HEK293 (cell line): ENCODE results near the gene GPHN.

Experiments used
- CTCF ChIA-PET: fragments of 350-600 bp; formaldehyde crosslinking; extraction: SDS; loops from one replicate; lab custom pipeline; 2021; ENCODE audit warnings: antibody characterized with exemption; lab: Yijun Ruan, JAX
- POLR2A ChIA-PET: fragments of 300-600 bp; formaldehyde crosslinking; extraction: SDS; loops from one replicate; lab custom pipeline; 2020; ENCODE audit warnings: antibody characterized with exemption, inconsistent platforms; lab: Yijun Ruan, JAX
- H3K27ac ChIP-seq: fragments of 200-500 bp; sonication (Bioruptor generic); 2 replicates; pipeline ENCODE4 v1.5.1; 2014; ENCODE audit warnings: low read depth, low read length, control low read depth, inconsistent platforms; ENCODE audit errors: extremely low read depth
- H3K36me3 ChIP-seq, 2 experiments: fragments of 200-500 bp in 1 of 2; sonication (Bioruptor generic) in 1 of 2; 1 replicate in 1 of 2; 2 replicates in 1 of 2; pipeline ENCODE4 v1.5.1; 2014 to 2017; ENCODE audit warnings: inconsistent platforms in 2 of 2, low read length in 2 of 2; ENCODE audit not compliant: control insufficient read depth in 2 of 2, insufficient read depth in 1 of 2
- H3K4me1 ChIP-seq: fragments of 200-500 bp; sonication (Bioruptor generic); 2 replicates; pipeline ENCODE4 v1.5.1; 2014; ENCODE audit warnings: mild to moderate bottlenecking, low read length, inconsistent platforms; ENCODE audit not compliant: control insufficient read depth, insufficient read depth
- H3K4me3 ChIP-seq: 2 replicates; pipeline ENCODE4 v1.5.1; 2011; ENCODE audit warnings: low read depth, mild to moderate bottlenecking, control low read depth, low read length, moderate library complexity
- H3K9me3 ChIP-seq: fragments of 200-500 bp; sonication (Bioruptor generic); 2 replicates; pipeline ENCODE4 v1.5.1; 2014; ENCODE audit warnings: low read depth, low read length, inconsistent platforms; ENCODE audit not compliant: control insufficient read depth, insufficient read depth
- FEZF1 ChIP-seq: fragments of 450-650 bp; formaldehyde crosslinking; IDR thresholded peaks from 2 replicates; pipeline ENCODE4 v1.5.1; 2016; ENCODE audit warnings: missing biosample characterization, missing genetic modification characterization
- HOXA7 ChIP-seq: sonication (generic); formaldehyde crosslinking; IDR thresholded peaks from 2 replicates; pipeline ENCODE4 v1.8.1; 2022; ENCODE audit warnings: missing genetic modification reagents, borderline replicate concordance
- OVOL3 ChIP-seq: fragments of 450-650 bp; formaldehyde crosslinking; IDR thresholded peaks from 2 replicates; pipeline ENCODE4 v1.5.1; 2016; ENCODE audit warnings: missing biosample characterization, missing genetic modification characterization
- SCRT1 ChIP-seq: fragments of 450-650 bp; formaldehyde crosslinking; IDR thresholded peaks from 2 replicates; pipeline ENCODE4 v1.5.1; 2016; ENCODE audit warnings: missing biosample characterization, missing genetic modification characterization, borderline replicate concordance
- TCF7L2 ChIP-seq: IDR thresholded peaks from 2 replicates; pipeline ENCODE4 v1.6.1; 2011; ENCODE audit warnings: low read depth, mild to moderate bottlenecking, inconsistent platforms, low read length, moderate library complexity, borderline replicate concordance
- ZBTB1 ChIP-seq: fragments of 450-650 bp; formaldehyde crosslinking; IDR thresholded peaks from 2 replicates; pipeline ENCODE4 v1.5.1; 2016; ENCODE audit warnings: missing biosample characterization, missing genetic modification characterization
- ZBTB21 ChIP-seq: fragments of 450-650 bp; formaldehyde crosslinking; IDR thresholded peaks from 2 replicates; pipeline ENCODE4 v1.5.1; 2017; ENCODE audit warnings: missing biosample characterization, missing genetic modification characterization
- ZBTB7A ChIP-seq: fragments of 450-650 bp; formaldehyde crosslinking; IDR thresholded peaks from 2 replicates; pipeline ENCODE4 v1.5.1; 2016; ENCODE audit warnings: low read depth, missing biosample characterization, missing genetic modification characterization
- ZEB2 ChIP-seq: fragments of 450-650 bp; formaldehyde crosslinking; IDR thresholded peaks from 2 replicates; pipeline ENCODE4 v1.5.1; 2016; ENCODE audit warnings: missing biosample characterization, missing genetic modification characterization
- ZFP3 ChIP-seq: fragments of 450-650 bp; formaldehyde crosslinking; IDR thresholded peaks from 2 replicates; pipeline ENCODE4 v1.5.1; 2016; ENCODE audit warnings: low read depth, missing biosample characterization, missing genetic modification characterization
- ZNF155 ChIP-seq: fragments of 450-650 bp; formaldehyde crosslinking; IDR thresholded peaks from 2 replicates; pipeline ENCODE4 v1.5.1; 2016; ENCODE audit warnings: missing biosample characterization, missing genetic modification characterization
- ZNF157 ChIP-seq: fragments of 450-650 bp; formaldehyde crosslinking; IDR thresholded peaks from 2 replicates; pipeline ENCODE4 v1.5.1; 2016; ENCODE audit warnings: missing biosample characterization, missing genetic modification characterization
- ZNF211 ChIP-seq: fragments of 450-650 bp; formaldehyde crosslinking; IDR thresholded peaks from 2 replicates; pipeline ENCODE4 v1.5.1; 2016; ENCODE audit warnings: low read depth, missing biosample characterization, missing genetic modification characterization
- ZNF214 ChIP-seq: fragments of 450-650 bp; formaldehyde crosslinking; IDR thresholded peaks from 2 replicates; pipeline ENCODE4 v1.5.1; 2017; ENCODE audit warnings: missing biosample characterization, mild to moderate bottlenecking, missing genetic modification characterization, borderline replicate concordance
- ZNF24 ChIP-seq: fragments of 450-650 bp; formaldehyde crosslinking; IDR thresholded peaks from 2 replicates; pipeline ENCODE4 v1.5.1; 2016; ENCODE audit warnings: missing biosample characterization, missing genetic modification characterization
- ZNF274 ChIP-seq, 2 experiments: fragments of 200-500 bp in 1 of 2; fragments of 450-650 bp in 1 of 2; sonication (Bioruptor generic) in 1 of 2; formaldehyde crosslinking in 1 of 2; IDR thresholded peaks; 2 replicates each; pipeline versions ENCODE4 v1.5.1 to v1.6.1; 2014 to 2016; ENCODE audit warnings: borderline replicate concordance in 1 of 2, inconsistent platforms in 1 of 2, low read length in 1 of 2, missing biosample characterization in 1 of 2, missing genetic modification characterization in 1 of 2
- ZNF324 ChIP-seq: fragments of 450-650 bp; formaldehyde crosslinking; IDR thresholded peaks from 2 replicates; pipeline ENCODE4 v1.5.1; 2016; ENCODE audit warnings: missing biosample characterization, missing genetic modification characterization
- ZNF354C ChIP-seq: fragments of 450-650 bp; formaldehyde crosslinking; IDR thresholded peaks from 2 replicates; pipeline ENCODE4 v1.5.1; 2016; ENCODE audit warnings: missing biosample characterization, missing genetic modification characterization, low read depth, borderline replicate concordance
- ZNF394 ChIP-seq: fragments of 450-650 bp; formaldehyde crosslinking; IDR thresholded peaks from 2 replicates; pipeline ENCODE4 v1.5.1; 2016; ENCODE audit warnings: missing biosample characterization, missing genetic modification characterization, mild to moderate bottlenecking, moderate library complexity, borderline replicate concordance
- ZNF48 ChIP-seq: fragments of 450-650 bp; formaldehyde crosslinking; IDR thresholded peaks from 2 replicates; pipeline ENCODE4 v1.5.1; 2016; ENCODE audit warnings: missing biosample characterization, missing genetic modification characterization
- ZNF548 ChIP-seq: fragments of 450-650 bp; formaldehyde crosslinking; IDR thresholded peaks from 2 replicates; pipeline ENCODE4 v1.5.1; 2016; ENCODE audit warnings: missing biosample characterization, missing genetic modification characterization
- ZNF571 ChIP-seq: fragments of 450-650 bp; formaldehyde crosslinking; IDR thresholded peaks from 2 replicates; pipeline ENCODE4 v1.5.0; 2017; ENCODE audit warnings: missing biosample characterization, missing genetic modification characterization
- ZNF777 ChIP-seq: fragments of 450-650 bp; formaldehyde crosslinking; IDR thresholded peaks from 2 replicates; pipeline ENCODE4 v1.5.1; 2017; ENCODE audit warnings: missing biosample characterization, missing genetic modification characterization, borderline replicate concordance
- ZSCAN18 ChIP-seq: fragments of 450-650 bp; formaldehyde crosslinking; IDR thresholded peaks from 2 replicates; pipeline ENCODE4 v1.5.1; 2016; ENCODE audit warnings: missing biosample characterization, missing genetic modification characterization
- ZSCAN23 ChIP-seq: fragments of 450-650 bp; formaldehyde crosslinking; IDR thresholded peaks from 2 replicates; pipeline ENCODE4 v1.5.1; 2016; ENCODE audit warnings: missing biosample characterization, missing genetic modification characterization
- ZSCAN30 ChIP-seq: fragments of 450-650 bp; IDR thresholded peaks from 2 replicates; pipeline ENCODE4 v1.5.1; 2018; ENCODE audit warnings: missing biosample characterization, mild to moderate bottlenecking, missing genetic modification characterization, moderate library complexity
- TF ChIP-seq, protein P1 (sequence below): fragments of 450-650 bp; formaldehyde crosslinking; optimal IDR thresholded peaks from 2 replicates; pipeline ENCODE3; 2016; ENCODE audit warnings: missing biosample characterization, mild to moderate bottlenecking, missing genetic modification characterization
- TF ChIP-seq, protein P2 (sequence below): fragments of 450-650 bp; formaldehyde crosslinking; IDR thresholded peaks from 2 replicates; pipeline ENCODE4 v1.5.1; 2017; ENCODE audit warnings: missing biosample characterization, missing genetic modification characterization
- TF ChIP-seq, protein P3 (sequence below): fragments of 450-650 bp; formaldehyde crosslinking; IDR thresholded peaks from 2 replicates; pipeline ENCODE4 v1.5.1; 2016; ENCODE audit warnings: missing biosample characterization, missing genetic modification characterization

Gene GPHN

GRCh38 chr14:66992776-66993175, 484.8 kb downstream of the GPHN start:
- ChIA-PET POLR2A (no interaction called here), CTCF (interaction anchor here (0.7 kb wide), 1 partner anchor 148 kb away, joined by 3 read pairs; no protein-coding TSS in a partner anchor)
- Histone ChIP-seq H3K27ac (no peak overlapping the region), H3K4me3 (no peak overlapping the region), H3K9me3 (no peaks in the 10 kb centered on the region), H3K36me3 (no peaks in the 10 kb centered on the region), H3K4me1 (no peaks in the 10 kb centered on the region)
- TF ChIP-seq ZNF324 (tag by site-specific recombination): no peak
- no peak for TF ChIP-seq ZNF394
- TF ChIP-seq FEZF1 (tag by site-specific recombination): no peak
- no peak for TF ChIP-seq ZNF354C
- no peak for TF ChIP-seq ZFP3 (tag by site-specific recombination)
- TF ChIP-seq ZBTB7A (tag by site-specific recombination): no peak
- no peak for TF ChIP-seq SCRT1
- TF ChIP-seq OVOL3: no peak
- TF ChIP-seq ZNF571 (tag by site-specific recombination): no peak
- TF ChIP-seq ZSCAN30 (tag by site-specific recombination): no peak
- TF ChIP-seq, protein P1, sequence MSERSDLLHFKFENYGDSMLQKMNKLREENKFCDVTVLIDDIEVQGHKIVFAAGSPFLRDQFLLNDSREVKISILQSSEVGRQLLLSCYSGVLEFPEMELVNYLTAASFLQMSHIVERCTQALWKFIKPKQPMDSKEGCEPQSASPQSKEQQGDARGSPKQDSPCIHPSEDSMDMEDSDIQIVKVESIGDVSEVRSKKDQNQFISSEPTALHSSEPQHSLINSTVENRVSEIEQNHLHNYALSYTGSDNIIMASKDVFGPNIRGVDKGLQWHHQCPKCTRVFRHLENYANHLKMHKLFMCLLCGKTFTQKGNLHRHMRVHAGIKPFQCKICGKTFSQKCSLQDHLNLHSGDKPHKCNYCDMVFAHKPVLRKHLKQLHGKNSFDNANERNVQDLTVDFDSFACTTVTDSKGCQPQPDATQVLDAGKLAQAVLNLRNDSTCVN (tag by site-specific recombination): no peak

DNA sequence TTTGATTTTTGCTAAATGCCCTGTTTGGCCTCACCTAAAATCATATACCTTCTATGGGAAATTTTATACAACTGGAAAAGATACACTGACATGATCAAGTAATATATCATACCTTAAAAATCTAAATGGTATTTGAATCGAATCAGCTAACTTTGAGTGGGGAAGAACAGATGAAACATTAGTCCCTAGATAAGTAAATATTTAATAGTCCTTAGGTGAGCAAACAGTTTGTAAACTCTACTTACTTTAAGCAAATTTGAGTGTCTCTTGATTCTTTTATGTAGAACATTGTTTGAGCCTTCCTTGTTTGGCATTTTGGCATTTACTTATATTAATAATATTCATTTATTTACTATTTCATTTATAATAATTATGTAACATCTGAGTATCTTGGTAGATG, 485.6 kb downstream of the GPHN start:
- Histone ChIP-seq H3K27ac (no peak overlapping the region), H3K9me3 (no peaks in the 10 kb centered on the region), H3K4me3 (no peak overlapping the region), H3K4me1 (no peaks in the 10 kb centered on the region), H3K36me3 (no peaks in the 10 kb centered on the region)
- ChIA-PET POLR2A (no interaction called here), CTCF (no interaction called here)
- no peak for TF ChIP-seq ZEB2 (tag by site-specific recombination)
- TF ChIP-seq ZSCAN18: no peak
- no peak for TF ChIP-seq ZNF24 (tag by site-specific recombination)
- no peak for TF ChIP-seq ZNF571 (tag by site-specific recombination)
- TF ChIP-seq ZNF48 (tag by site-specific recombination): no peak
- TF ChIP-seq ZBTB1 (tag by site-specific recombination): no peak
- TF ChIP-seq ZNF155 (tag by site-specific recombination): no peak

DNA sequence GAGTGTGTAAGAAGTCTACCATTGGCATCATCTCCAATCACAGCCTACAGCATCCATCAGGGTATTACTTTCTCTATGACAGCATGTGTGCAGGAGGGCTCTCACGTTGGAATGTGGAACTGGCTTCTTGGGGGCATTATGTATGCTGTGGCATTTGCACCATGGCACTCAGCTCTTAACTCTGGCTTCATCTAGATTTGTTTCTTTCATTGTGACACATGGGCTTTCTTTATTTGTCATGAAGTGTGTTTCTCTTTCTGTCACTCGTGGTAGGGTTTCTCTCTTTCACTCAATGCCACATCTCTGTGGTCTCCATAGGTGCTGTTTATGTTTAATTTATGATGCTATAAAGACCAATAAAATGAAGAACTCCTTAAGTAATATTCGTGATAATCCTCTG, 490.1 kb downstream of the GPHN start:
- Histone ChIP-seq H3K4me3 (no peak overlapping the region), H3K4me1 (no peaks in the 10 kb centered on the region), H3K36me3 (no peaks in the 10 kb centered on the region), H3K27ac (no peak overlapping the region), H3K9me3 (no peaks in the 10 kb centered on the region)
- POLR2A ChIA-PET: no interaction called here
- CTCF ChIA-PET: no interaction called here
- TF ChIP-seq OVOL3 (no peak), ZNF157 (tag by site-specific recombination) (no peak), ZNF777 (tag by site-specific recombination) (no peak), ZBTB21 (tag by site-specific recombination) (no peak), ZNF274 (IDR thresholded peaks at IDR 0.05; ENCODE audit: low read length) (no peak), ZNF274 (tag by site-specific recombination; IDR thresholded peaks at IDR 0.05; ENCODE audit: borderline replicate concordance) (no peak), ZNF211 (no peak), ZSCAN23 (tag by site-specific recombination) (no peak), ZNF214 (tag by site-specific recombination) (no peak), ZNF548 (tag by site-specific recombination) (no peak), HOXA7 (no peak), ZNF324 (tag by site-specific recombination) (no peak), TCF7L2 (no peak), FEZF1 (tag by site-specific recombination) (no peak)
- TF ChIP-seq, protein P2, sequence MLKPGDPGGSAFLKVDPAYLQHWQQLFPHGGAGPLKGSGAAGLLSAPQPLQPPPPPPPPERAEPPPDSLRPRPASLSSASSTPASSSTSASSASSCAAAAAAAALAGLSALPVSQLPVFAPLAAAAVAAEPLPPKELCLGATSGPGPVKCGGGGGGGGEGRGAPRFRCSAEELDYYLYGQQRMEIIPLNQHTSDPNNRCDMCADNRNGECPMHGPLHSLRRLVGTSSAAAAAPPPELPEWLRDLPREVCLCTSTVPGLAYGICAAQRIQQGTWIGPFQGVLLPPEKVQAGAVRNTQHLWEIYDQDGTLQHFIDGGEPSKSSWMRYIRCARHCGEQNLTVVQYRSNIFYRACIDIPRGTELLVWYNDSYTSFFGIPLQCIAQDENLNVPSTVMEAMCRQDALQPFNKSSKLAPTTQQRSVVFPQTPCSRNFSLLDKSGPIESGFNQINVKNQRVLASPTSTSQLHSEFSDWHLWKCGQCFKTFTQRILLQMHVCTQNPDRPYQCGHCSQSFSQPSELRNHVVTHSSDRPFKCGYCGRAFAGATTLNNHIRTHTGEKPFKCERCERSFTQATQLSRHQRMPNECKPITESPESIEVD (tag by site-specific recombination): no peak
- TF ChIP-seq, protein P3, sequence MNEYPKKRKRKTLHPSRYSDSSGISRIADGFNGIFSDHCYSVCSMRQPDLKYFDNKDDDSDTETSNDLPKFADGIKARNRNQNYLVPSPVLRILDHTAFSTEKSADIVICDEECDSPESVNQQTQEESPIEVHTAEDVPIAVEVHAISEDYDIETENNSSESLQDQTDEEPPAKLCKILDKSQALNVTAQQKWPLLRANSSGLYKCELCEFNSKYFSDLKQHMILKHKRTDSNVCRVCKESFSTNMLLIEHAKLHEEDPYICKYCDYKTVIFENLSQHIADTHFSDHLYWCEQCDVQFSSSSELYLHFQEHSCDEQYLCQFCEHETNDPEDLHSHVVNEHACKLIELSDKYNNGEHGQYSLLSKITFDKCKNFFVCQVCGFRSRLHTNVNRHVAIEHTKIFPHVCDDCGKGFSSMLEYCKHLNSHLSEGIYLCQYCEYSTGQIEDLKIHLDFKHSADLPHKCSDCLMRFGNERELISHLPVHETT (tag by site-specific recombination): no peak
